Glutamatergic neuron (in vitro differentiated cells): ENCODE data around the gene RAI1. TPM values are rescaled to one million over a fixed set of nuclear protein-coding genes. Genes with fewer than 3 reads are reported as not detected.

Experiments
- DNase-seq: peaks from one replicate; pipeline ENCODE4 v3.0.0; 2022
- H3K27ac Mint-ChIP-seq: one replicate; pipeline ENCODE4 v1.8.0; 2020; ENCODE audit warnings: mild to moderate bottlenecking, mixed read lengths, inconsistent platforms; ENCODE audit not compliant: unreplicated experiment
- H3K27me3 Mint-ChIP-seq: one replicate; pipeline ENCODE4 v1.8.0; 2020; ENCODE audit warnings: mild to moderate bottlenecking, moderate library complexity, mixed read lengths, inconsistent platforms; ENCODE audit not compliant: unreplicated experiment
- H3K36me3 Mint-ChIP-seq: one replicate; pipeline ENCODE4 v1.8.0; 2020; ENCODE audit warnings: mild to moderate bottlenecking, mixed read lengths, inconsistent platforms; ENCODE audit not compliant: unreplicated experiment
- H3K4me1 Mint-ChIP-seq: one replicate; pipeline ENCODE4 v1.8.0; 2020; ENCODE audit warnings: mild to moderate bottlenecking, low read depth, mixed read lengths, inconsistent platforms; ENCODE audit not compliant: unreplicated experiment
- H3K4me3 Mint-ChIP-seq: one replicate; pipeline ENCODE4 v1.8.0; 2020; ENCODE audit warnings: mild to moderate bottlenecking, mixed read lengths, inconsistent platforms; ENCODE audit not compliant: unreplicated experiment
- H3K9me3 Mint-ChIP-seq: one replicate; pipeline ENCODE4 v1.8.0; 2020; ENCODE audit warnings: mild to moderate bottlenecking, moderate library complexity, mixed read lengths, inconsistent platforms; ENCODE audit not compliant: unreplicated experiment
- total RNA-seq: library from RNA; stranded (reverse); fragmentation: NEBNext Ultra II Directional; extraction: Animal tissue kit (Norgen Biotek cat#: 25700); gene quantifications from one replicate; pipeline ENCODE4 v1.2.1, GENCODE V29; 2021; ENCODE audit not compliant: unreplicated experiment
- TF ChIP-seq, protein P1 (sequence below): fragments of 200-600 bp; sonication (generic); IDR thresholded peaks from one replicate; pipeline ENCODE4 v1.5.0; 2021; ENCODE audit not compliant: partially characterized antibody, unreplicated experiment

Gene RAI1
- total RNA-seq, 1 donor from 2014 or later = 70.2 TPM

DNA sequence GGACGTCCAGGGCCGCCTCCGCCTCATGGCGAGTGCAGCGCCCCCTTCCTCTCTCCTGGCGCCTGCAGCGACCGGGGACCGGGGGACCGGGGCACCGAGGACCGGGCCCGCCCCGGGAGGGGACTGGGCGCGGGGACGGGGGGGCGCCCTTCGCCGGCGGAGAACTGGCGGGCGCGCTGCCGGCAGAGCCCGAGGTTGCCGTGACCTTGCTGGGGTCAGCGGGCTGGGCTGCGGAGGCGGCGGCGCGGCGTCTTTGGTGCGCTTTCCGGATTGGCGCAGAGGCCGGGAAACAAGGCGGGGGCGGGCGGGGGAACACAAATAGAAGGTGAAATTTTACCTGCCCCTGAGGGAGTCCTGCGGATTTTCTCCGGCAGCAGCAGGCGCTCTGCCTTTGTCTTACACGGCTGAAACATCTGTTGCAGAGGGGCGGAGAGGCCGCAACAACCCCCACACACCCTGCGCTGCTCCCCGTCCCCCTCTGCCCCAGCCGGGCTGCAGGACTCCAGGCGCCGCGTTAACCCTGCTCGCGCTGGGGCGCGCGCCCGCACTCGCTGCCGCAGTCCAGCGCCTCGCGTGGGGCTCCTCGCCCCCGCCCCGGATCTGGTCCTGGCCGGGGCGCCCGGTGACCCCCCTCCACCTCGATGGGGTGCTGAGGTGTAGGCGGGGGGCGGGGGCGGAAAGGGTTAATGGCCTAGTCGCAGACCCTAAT is 102.0 kb downstream of the RAI1 start:
- TF ChIP-seq, protein P1, sequence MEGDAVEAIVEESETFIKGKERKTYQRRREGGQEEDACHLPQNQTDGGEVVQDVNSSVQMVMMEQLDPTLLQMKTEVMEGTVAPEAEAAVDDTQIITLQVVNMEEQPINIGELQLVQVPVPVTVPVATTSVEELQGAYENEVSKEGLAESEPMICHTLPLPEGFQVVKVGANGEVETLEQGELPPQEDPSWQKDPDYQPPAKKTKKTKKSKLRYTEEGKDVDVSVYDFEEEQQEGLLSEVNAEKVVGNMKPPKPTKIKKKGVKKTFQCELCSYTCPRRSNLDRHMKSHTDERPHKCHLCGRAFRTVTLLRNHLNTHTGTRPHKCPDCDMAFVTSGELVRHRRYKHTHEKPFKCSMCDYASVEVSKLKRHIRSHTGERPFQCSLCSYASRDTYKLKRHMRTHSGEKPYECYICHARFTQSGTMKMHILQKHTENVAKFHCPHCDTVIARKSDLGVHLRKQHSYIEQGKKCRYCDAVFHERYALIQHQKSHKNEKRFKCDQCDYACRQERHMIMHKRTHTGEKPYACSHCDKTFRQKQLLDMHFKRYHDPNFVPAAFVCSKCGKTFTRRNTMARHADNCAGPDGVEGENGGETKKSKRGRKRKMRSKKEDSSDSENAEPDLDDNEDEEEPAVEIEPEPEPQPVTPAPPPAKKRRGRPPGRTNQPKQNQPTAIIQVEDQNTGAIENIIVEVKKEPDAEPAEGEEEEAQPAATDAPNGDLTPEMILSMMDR = peak; percentile 37
- peak; percentile 86 for DNase-seq
- H3K27ac Mint-ChIP-seq = peak overlapping the region; percentile 70
- peaks cover 44% of the 10 kb centered on the region for H3K4me1 Mint-ChIP-seq
- no peaks in the 10 kb centered on the region for H3K36me3 Mint-ChIP-seq
- H3K27me3 Mint-ChIP-seq = peaks cover 13% of the 10 kb centered on the region
- H3K9me3 Mint-ChIP-seq = peaks cover 18% of the 10 kb centered on the region
- H3K4me3 Mint-ChIP-seq = peak overlapping the region; percentile 90

GRCh38 chr17:17783825-17784656 is 102.8 kb downstream of the RAI1 start:
- H3K36me3 Mint-ChIP-seq = no peaks in the 10 kb centered on the region
- peaks cover 15% of the 10 kb centered on the region for H3K27me3 Mint-ChIP-seq
- DNase-seq = peak; percentile 78
- TF ChIP-seq, protein P1 = no peak
- H3K27ac Mint-ChIP-seq = peak overlapping the region; percentile 98
- peak overlapping the region; percentile 90 for H3K4me3 Mint-ChIP-seq
- peaks cover 51% of the 10 kb centered on the region for H3K4me1 Mint-ChIP-seq
- H3K9me3 Mint-ChIP-seq = peaks cover 22% of the 10 kb centered on the region

DNA sequence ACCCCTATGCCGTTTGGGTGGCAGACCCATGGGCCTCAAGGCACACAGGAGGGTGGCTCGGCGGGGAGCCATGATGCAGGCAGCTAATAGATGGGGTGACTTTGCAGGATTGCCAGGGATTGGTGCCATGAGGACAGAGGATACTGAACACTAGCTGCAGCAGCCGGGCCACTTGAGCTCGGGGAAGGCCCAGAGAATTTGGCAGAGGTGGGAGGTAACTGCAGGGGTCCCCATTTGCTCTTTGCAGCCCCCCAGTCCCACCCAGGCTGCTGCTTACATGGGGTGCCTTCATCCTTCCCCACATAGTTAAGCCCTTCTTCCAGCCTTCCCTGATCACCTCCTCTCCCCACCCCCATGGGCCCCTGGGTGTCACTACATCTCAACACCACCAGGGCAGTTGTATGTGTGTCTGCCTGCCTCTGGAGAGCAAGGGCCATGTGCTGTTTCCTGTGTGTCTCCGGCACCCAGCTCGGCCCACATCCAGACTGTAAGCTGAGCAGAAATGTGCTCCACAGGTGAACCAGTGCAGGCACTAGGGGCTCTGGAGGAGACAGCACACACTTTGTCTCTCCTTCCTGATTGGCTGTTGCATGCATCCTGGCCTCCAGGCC is 103.5 kb downstream of the RAI1 start:
- Mint-ChIP-seq H3K4me1 (peaks cover 58% of the 10 kb centered on the region), H3K27ac (peak overlapping the region; percentile 98), H3K27me3 (peaks cover 15% of the 10 kb centered on the region), H3K4me3 (peak overlapping the region; percentile 90), H3K36me3 (no peaks in the 10 kb centered on the region), H3K9me3 (peaks cover 27% of the 10 kb centered on the region)
- TF ChIP-seq, protein P1 = peak; percentile 18
- DNase-seq = no peak

GRCh38 chr17:17785407-17785806 is 104.1 kb downstream of the RAI1 start:
- DNase-seq = no peak
- Mint-ChIP-seq H3K27ac (peak overlapping the region; percentile 90), H3K4me3 (peak overlapping the region; percentile 90), H3K4me1 (peaks cover 62% of the 10 kb centered on the region), H3K9me3 (peaks cover 27% of the 10 kb centered on the region), H3K27me3 (peaks cover 18% of the 10 kb centered on the region), H3K36me3 (no peaks in the 10 kb centered on the region)
- TF ChIP-seq, protein P1 = no peak

DNA sequence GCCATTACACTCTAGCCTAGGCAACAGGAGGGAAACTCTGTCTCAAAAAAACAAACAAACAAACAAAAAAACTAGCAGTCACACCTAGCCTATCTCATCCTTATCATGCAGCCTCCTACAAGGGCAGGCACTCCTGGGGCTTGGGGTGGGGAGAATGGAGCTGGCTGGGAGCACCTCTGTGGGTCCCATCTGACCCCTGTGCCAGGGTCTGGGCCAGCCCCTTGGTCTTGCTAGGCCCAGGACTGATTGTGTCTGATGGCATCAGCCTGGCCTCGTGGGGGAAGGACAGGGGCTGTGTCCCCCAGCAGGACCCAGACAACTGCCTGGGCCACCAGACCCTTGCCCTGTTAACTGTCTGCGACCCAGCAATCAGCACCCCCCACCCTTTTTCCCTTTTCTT is 105.7 kb downstream of the RAI1 start:
- peaks cover 31% of the 10 kb centered on the region for H3K27me3 Mint-ChIP-seq
- H3K4me1 Mint-ChIP-seq = peaks cover 68% of the 10 kb centered on the region
- H3K36me3 Mint-ChIP-seq = no peaks in the 10 kb centered on the region
- no peak for DNase-seq
- H3K27ac Mint-ChIP-seq = peak overlapping the region; percentile 68
- peaks cover 35% of the 10 kb centered on the region for H3K9me3 Mint-ChIP-seq
- TF ChIP-seq, protein P1 = no peak
- H3K4me3 Mint-ChIP-seq = peak overlapping the region; percentile 69
